ENCODE measurements around the gene TAOK1. TPM values are rescaled to one million over a fixed set of nuclear protein-coding genes. Genes with fewer than 3 reads are reported as not detected.
A peak's percentile ranks its signal among the peaks of the same experiment; 100 is the strongest.

The TAOK1 gene
- total and polyA plus RNA-seq, 2 of the 13 experiments (the other 11 are each of a cell fraction or from before 2014, with no cell fraction given) = 14.1 to 23.0 TPM

GRCh38 chr17:29591737-29592608 lies 201.8 kb downstream of the TAOK1 start (continued):
- TF ChIP-seq, protein P1, sequence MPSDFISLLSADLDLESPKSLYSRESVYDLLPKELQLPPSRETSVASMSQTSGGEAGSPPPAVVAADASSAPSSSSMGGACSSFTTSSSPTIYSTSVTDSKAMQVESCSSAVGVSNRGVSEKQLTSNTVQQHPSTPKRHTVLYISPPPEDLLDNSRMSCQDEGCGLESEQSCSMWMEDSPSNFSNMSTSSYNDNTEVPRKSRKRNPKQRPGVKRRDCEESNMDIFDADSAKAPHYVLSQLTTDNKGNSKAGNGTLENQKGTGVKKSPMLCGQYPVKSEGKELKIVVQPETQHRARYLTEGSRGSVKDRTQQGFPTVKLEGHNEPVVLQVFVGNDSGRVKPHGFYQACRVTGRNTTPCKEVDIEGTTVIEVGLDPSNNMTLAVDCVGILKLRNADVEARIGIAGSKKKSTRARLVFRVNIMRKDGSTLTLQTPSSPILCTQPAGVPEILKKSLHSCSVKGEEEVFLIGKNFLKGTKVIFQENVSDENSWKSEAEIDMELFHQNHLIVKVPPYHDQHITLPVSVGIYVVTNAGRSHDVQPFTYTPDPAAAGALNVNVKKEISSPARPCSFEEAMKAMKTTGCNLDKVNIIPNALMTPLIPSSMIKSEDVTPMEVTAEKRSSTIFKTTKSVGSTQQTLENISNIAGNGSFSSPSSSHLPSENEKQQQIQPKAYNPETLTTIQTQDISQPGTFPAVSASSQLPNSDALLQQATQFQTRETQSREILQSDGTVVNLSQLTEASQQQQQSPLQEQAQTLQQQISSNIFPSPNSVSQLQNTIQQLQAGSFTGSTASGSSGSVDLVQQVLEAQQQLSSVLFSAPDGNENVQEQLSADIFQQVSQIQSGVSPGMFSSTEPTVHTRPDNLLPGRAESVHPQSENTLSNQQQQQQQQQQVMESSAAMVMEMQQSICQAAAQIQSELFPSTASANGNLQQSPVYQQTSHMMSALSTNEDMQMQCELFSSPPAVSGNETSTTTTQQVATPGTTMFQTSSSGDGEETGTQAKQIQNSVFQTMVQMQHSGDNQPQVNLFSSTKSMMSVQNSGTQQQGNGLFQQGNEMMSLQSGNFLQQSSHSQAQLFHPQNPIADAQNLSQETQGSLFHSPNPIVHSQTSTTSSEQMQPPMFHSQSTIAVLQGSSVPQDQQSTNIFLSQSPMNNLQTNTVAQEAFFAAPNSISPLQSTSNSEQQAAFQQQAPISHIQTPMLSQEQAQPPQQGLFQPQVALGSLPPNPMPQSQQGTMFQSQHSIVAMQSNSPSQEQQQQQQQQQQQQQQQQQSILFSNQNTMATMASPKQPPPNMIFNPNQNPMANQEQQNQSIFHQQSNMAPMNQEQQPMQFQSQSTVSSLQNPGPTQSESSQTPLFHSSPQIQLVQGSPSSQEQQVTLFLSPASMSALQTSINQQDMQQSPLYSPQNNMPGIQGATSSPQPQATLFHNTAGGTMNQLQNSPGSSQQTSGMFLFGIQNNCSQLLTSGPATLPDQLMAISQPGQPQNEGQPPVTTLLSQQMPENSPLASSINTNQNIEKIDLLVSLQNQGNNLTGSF (CRISPR knock-in tag; IDR thresholded peaks at IDR 0.05) = 0 out of 2 replicates have a peak, but pooled peaks have one; percentile 13
- TF ChIP-seq ZNF280B (CRISPR knock-in tag; IDR thresholded peaks at IDR 0.05; ENCODE audit: borderline replicate concordance) (no peak), ZNF335 (CRISPR knock-in tag; IDR thresholded peaks at IDR 0.05) (peak; percentile 98), KDM1A (CRISPR knock-in tag; IDR thresholded peaks at IDR 0.05) (no peak), MAF1 (CRISPR knock-in tag; IDR thresholded peaks at IDR 0.05; ENCODE audit: borderline replicate concordance) (no peak; the same call in 1 of the 2 replicates), SNAPC4 (CRISPR knock-in tag; IDR thresholded peaks at IDR 0.05) (no peak), ZNF275 (CRISPR knock-in tag; IDR thresholded peaks at IDR 0.05; ENCODE audit: borderline replicate concordance) (0 out of 2 replicates have a peak, but pooled peaks have one; percentile 22)

Measured in HepG2 (cell line).